GM12874 (cell line): ENCODE measurements around the gene ID1.

Source experiments
- TF ChIP-seq, protein P1 (sequence below): IDR thresholded peaks from 2 replicates; pipeline ENCODE4 v1.5.1; 2011; ENCODE audit warnings: low read depth, mild to moderate bottlenecking, control low read depth, low read length, moderate library complexity; ENCODE audit not compliant: insufficient read depth

Gene ID1

GRCh38 chr20:31593221-31594001 is 11.7 kb upstream of the ID1 start:
- TF ChIP-seq, protein P1, sequence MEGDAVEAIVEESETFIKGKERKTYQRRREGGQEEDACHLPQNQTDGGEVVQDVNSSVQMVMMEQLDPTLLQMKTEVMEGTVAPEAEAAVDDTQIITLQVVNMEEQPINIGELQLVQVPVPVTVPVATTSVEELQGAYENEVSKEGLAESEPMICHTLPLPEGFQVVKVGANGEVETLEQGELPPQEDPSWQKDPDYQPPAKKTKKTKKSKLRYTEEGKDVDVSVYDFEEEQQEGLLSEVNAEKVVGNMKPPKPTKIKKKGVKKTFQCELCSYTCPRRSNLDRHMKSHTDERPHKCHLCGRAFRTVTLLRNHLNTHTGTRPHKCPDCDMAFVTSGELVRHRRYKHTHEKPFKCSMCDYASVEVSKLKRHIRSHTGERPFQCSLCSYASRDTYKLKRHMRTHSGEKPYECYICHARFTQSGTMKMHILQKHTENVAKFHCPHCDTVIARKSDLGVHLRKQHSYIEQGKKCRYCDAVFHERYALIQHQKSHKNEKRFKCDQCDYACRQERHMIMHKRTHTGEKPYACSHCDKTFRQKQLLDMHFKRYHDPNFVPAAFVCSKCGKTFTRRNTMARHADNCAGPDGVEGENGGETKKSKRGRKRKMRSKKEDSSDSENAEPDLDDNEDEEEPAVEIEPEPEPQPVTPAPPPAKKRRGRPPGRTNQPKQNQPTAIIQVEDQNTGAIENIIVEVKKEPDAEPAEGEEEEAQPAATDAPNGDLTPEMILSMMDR, result no peak

DNA sequence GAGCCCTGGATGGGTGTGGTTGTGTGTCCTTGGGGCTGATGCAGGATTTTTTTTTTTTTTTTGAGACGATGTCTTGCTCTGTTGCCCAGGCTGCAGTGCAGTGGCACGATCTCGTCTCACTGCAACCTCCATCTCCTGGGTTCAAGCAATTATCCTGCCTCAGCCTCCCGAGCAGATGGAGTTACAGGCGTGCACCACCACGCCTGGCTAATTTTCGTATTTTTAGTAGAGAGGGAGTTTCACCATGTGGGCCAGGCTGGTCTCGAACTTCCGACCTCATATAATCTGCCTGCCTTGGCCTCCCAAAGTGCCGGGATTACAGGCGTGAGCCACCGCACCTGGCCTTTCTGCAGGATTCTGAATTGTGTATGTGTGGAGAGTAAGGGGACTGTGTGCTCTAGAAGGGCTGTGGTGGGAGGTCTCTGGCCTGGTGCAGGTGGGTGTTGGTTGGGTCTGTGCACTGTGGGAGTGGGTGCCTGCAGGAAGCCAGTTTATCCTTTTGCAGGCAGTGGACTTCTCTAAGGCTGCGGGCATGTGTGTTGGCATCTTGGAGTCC is 11.0 kb upstream of the ID1 start:
- TF ChIP-seq, protein P1, result no peak

- TF ChIP-seq, protein P1, result no peak
Measured at GRCh38 chr20:31594558-31595379, 10.3 kb upstream of the ID1 start.

- TF ChIP-seq, protein P1, result no peak
Measured at GRCh38 chr20:31595380-31595653, 9.8 kb upstream of the ID1 start.

DNA sequence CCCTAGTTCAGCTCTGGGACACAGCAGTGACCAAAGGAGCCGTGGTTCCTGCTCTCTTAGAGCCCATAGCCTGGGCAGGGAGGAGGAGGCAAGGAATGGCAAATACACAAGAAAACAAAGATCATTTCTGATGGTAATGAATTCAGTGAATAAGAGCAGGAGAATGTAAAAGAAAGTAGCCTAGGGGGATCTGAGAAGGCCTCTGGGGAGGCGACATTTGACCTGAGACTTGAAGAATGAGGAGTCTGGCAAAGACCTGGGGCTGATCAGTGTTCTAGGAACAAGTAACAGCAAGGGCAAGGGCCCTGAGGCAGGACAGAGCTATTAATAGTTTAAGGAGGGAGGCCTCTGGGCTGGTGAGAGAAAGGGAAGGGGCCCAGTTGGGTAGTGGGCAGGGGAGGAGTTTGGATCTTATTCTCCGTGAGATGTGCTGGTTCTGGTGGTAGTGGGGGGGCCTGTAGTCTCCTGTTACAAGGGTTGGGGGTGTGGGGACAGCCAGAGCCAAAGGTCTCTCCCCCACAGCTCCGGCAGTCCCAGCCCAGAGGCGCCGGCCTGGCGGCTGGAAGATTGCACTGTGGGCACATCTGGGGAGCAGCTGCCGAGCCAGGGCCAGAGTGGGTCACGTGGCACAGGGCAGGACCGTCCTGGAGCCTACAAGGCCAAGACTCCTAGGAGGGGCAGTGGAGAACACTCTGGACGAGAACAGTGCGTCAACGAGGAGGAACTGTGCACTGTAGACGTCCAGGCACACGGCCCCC is 9.3 kb upstream of the ID1 start:
- TF ChIP-seq, protein P1, result no peak

DNA sequence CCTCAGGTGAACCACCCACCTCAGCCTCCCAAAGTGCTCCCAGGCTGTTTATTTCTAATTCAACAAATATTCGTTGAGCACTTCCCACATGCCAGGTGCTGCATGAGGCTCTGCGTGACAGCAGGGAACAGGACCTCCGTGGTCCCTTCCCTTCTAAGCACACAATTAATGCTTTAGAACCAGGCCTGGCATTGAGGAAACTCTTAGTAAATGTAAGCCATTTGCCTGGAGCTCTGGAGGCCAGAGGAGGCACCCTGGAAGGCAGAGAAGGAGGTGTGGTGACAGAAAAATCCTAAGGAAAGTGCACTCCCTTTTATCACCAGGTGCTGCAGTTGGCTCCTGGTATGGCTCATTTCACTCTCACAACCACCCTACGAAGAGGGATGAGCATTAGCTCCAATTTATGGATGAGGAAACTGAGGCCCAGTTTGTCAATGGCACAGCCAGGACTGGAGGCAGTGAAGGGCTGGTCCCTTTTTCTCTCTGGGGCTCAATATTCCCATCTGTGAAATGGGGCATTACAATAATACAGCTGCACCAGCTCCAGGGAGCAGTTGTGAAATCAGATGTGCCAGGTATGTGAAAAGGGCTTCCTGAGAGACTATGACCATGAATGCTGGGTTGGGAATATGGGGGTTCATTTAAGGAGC is 8.1 kb upstream of the ID1 start:
- TF ChIP-seq, protein P1, result no peak
